Liver (tissue), 9 donors: Measurements from ENCODE around the gene DNAH10. TPM values are rescaled to one million over a fixed set of nuclear protein-coding genes. Genes with fewer than 3 reads are reported as not detected.

Source experiments
- DNase-seq: peaks from one replicate; pipeline ENCODE4 v3.0.0-alpha.2; 2017; ENCODE audit warnings: low spot score
- H3K27ac ChIP-seq, 2 donors: one replicate each; pipeline ENCODE4 v1.7.0; 2013; ENCODE audit warnings: inconsistent platforms in 2 of 2, low read length in 2 of 2, control low read depth in 1 of 2, low read depth in 1 of 2, mild to moderate bottlenecking in 1 of 2
- H3K27me3 ChIP-seq, 4 donors: one replicate each; pipeline versions ENCODE4 v1.6.1 to v1.7.0; 2013; ENCODE audit warnings: low read length in 3 of 4, inconsistent platforms in 1 of 4, mild to moderate bottlenecking in 1 of 4, moderate library complexity in 1 of 4; ENCODE audit not compliant: control insufficient read depth in 4 of 4, insufficient read depth in 4 of 4
- H3K36me3 ChIP-seq, 4 donors: one replicate each; pipeline versions ENCODE4 v1.6.1 to v1.7.0; 2013; ENCODE audit warnings: low read length in 3 of 4, mild to moderate bottlenecking in 3 of 4, low read depth in 1 of 4, moderate library complexity in 1 of 4; ENCODE audit not compliant: control insufficient read depth in 4 of 4, insufficient read depth in 3 of 4
- H3K4me1 ChIP-seq, 4 donors: one replicate each; pipeline versions ENCODE4 v1.6.1 to v1.7.0; 2013; ENCODE audit warnings: low read length in 3 of 4, mild to moderate bottlenecking in 3 of 4, moderate library complexity in 1 of 4; ENCODE audit not compliant: control insufficient read depth in 4 of 4, insufficient read depth in 4 of 4
- H3K4me3 ChIP-seq, 3 donors: one replicate each; pipeline versions ENCODE4 v1.6.1 to v1.7.0; 2013; ENCODE audit warnings: low read length in 3 of 3, control low read depth in 1 of 3, low read depth in 1 of 3, mild to moderate bottlenecking in 1 of 3
- H3K9ac ChIP-seq, 2 donors: one replicate each; pipeline ENCODE4 v1.7.0; 2013; ENCODE audit warnings: low read length in 2 of 2, mild to moderate bottlenecking in 2 of 2, moderate library complexity in 2 of 2, control low read depth in 1 of 2, low read depth in 1 of 2
- H3K9me3 ChIP-seq, 4 donors: one replicate each; pipeline versions ENCODE4 v1.6.1 to v1.7.0; 2013; ENCODE audit warnings: low read length in 3 of 4; ENCODE audit not compliant: control insufficient read depth in 4 of 4
- CTCF ChIP-seq: fragments of 150-350 bp; IDR thresholded peaks from 2 replicates; pipeline ENCODE4 v1.5.1; 2017; ENCODE audit warnings: improper control_type of control experiment, low read depth, low read length; ENCODE audit not compliant: missing input control
- EGR1 ChIP-seq, 2 donors: IDR thresholded peaks; 2 replicates each; pipeline ENCODE4 v1.6.1; 2016 to 2018; ENCODE audit warnings: antibody characterized with exemption in 2 of 2, low read depth in 2 of 2
- FOXA1 ChIP-seq: IDR thresholded peaks from 2 replicates; pipeline ENCODE4 v1.6.1; 2016; ENCODE audit warnings: antibody characterized with exemption
- FOXA2 ChIP-seq: IDR thresholded peaks from 2 replicates; pipeline ENCODE4 v1.6.1; 2016; ENCODE audit warnings: antibody characterized with exemption
- GABPA ChIP-seq, 2 donors: IDR thresholded peaks in 1 of 2; conservative IDR thresholded peaks in 1 of 2; 2 replicates each; pipeline ENCODE4 v1.6.1; 2016; ENCODE audit warnings: antibody characterized with exemption in 2 of 2, mild to moderate bottlenecking in 1 of 2, moderate library complexity in 1 of 2
- HNF4A ChIP-seq, 2 donors: conservative IDR thresholded peaks; 2 replicates each; pipeline ENCODE4 v1.6.1; 2016; ENCODE audit warnings: antibody characterized with exemption in 2 of 2, mild to moderate bottlenecking in 2 of 2
- HNF4G ChIP-seq: IDR thresholded peaks from 2 replicates; pipeline ENCODE4 v1.6.1; 2016; ENCODE audit warnings: antibody characterized with exemption
- JUND ChIP-seq, 2 donors: IDR thresholded peaks; 2 replicates each; pipeline ENCODE4 v1.6.1; 2016; ENCODE audit warnings: antibody characterized with exemption in 2 of 2
- MAX ChIP-seq: IDR thresholded peaks from 2 replicates; pipeline ENCODE4 v1.6.1; 2016; ENCODE audit warnings: antibody characterized with exemption
- NR2F2 ChIP-seq: IDR thresholded peaks from 2 replicates; pipeline ENCODE4 v1.6.1; 2016; ENCODE audit warnings: antibody characterized with exemption
- RAD21 ChIP-seq, 2 donors: IDR thresholded peaks; 2 replicates each; pipeline ENCODE4 v1.6.1; 2016; ENCODE audit warnings: antibody characterized with exemption in 2 of 2, mild to moderate bottlenecking in 2 of 2
- REST ChIP-seq: IDR thresholded peaks from 2 replicates; pipeline ENCODE4 v1.6.1; 2016; ENCODE audit warnings: antibody characterized with exemption, mild to moderate bottlenecking
- RXRA ChIP-seq, 2 donors: IDR thresholded peaks; 2 replicates each; pipeline ENCODE4 v1.6.1; 2017 to 2018; ENCODE audit warnings: antibody characterized with exemption in 2 of 2, mild to moderate bottlenecking in 1 of 2
- SP1 ChIP-seq: IDR thresholded peaks from 2 replicates; pipeline ENCODE4 v1.6.1; 2018; ENCODE audit warnings: antibody characterized with exemption, mild to moderate bottlenecking
- TAF1 ChIP-seq: conservative IDR thresholded peaks from 2 replicates; pipeline ENCODE4 v1.6.1; 2016; ENCODE audit warnings: antibody characterized with exemption, mild to moderate bottlenecking
- YY1 ChIP-seq: IDR thresholded peaks from 2 replicates; pipeline ENCODE4 v1.6.1; 2016; ENCODE audit warnings: antibody characterized with exemption, mild to moderate bottlenecking
- ZBTB33 ChIP-seq: IDR thresholded peaks from 2 replicates; pipeline ENCODE4 v1.6.1; 2016; ENCODE audit warnings: antibody characterized with exemption
- WGBS: extraction: QIAGEN DNeasy Blood & Tissue Kit; methylation state at CpG from one replicate; pipeline ENCODE4 v1.1.7; 2013; 5-methylcytosine and 5-hydroxymethylcytosine counted together
- polyA plus RNA-seq, 2 donors: library from polyadenylated mRNA; stranded (reverse) in 1 of 2; unstranded in 1 of 2; fragments of 200-250 nt in 1 of 2; fragments of >200 nt in 1 of 2; fragmentation: Nextera tagmentation in 1 of 2; extraction: Ambion mirVana in 1 of 2; gene quantifications; one replicate each; pipeline versions ENCODE4 v1.2.1 to v1.2.3, GENCODE V29; 2013 to 2015
- total RNA-seq, 2 donors: library from RNA; depleted of rRNA; stranded (reverse); fragments of >200 nt; gene quantifications; one replicate each; pipeline ENCODE4 v1.2.3, GENCODE V29; 2014
- donor health status: healthy.
- donor health status: healthy.
- donor health status: healthy.
- donor health status: healthy.
- donor health status: healthy.

Gene DNAH10
- total and polyA plus RNA-seq, 4 donors: 0.05 to 0.47 (median 0.07) TPM

- Histone ChIP-seq H3K4me1 (peaks cover 0 to 3% (median 0%) of the 10 kb centered on the region in 4 donors), H3K36me3 (no peaks in the 10 kb centered on the region), H3K9ac (no peak overlapping the region), H3K4me3 (no peak overlapping the region), H3K27me3 (no peaks in the 10 kb centered on the region), H3K9me3 (no peaks in the 10 kb centered on the region), H3K27ac (no peak overlapping the region)
- TF ChIP-seq YY1 (no peak), MAX (no peak), GABPA (IDR thresholded peaks at IDR 0.05 in 1 of 2, conservative IDR thresholded peaks at IDR 0.05 in 1 of 2) (no peak), HNF4A (conservative IDR thresholded peaks at IDR 0.05) (no peak), FOXA1 (no peak), CTCF (no peak), NR2F2 (no peak), FOXA2 (no peak), RAD21 (IDR thresholded peaks at IDR 0.05) (no peak), REST (no peak), JUND (IDR thresholded peaks at IDR 0.05) (no peak), EGR1 (IDR thresholded peaks at IDR 0.05; ENCODE audit: low read depth in 2 of 2) (no peak)
- no peak for DNase-seq
- WGBS: 87% methylated on average over 9 of the region's 9 CpGs
Measured at GRCh38 chr12:123893276-123893675, 131.2 kb downstream of the DNAH10 start.

- H3K4me1 ChIP-seq: peaks cover 0 to 3% (median 0%) of the 10 kb centered on the region in 4 donors
- no peak for DNase-seq
- WGBS: 91% methylated on average over 4 of the region's 4 CpGs
- TF ChIP-seq NR2F2 (no peak), FOXA1 (no peak), FOXA2 (no peak), RXRA (IDR thresholded peaks at IDR 0.05) (no peak), ZBTB33 (no peak), HNF4A (conservative IDR thresholded peaks at IDR 0.05) (no peak), HNF4G (no peak), REST (no peak), CTCF (no peak), EGR1 (IDR thresholded peaks at IDR 0.05; ENCODE audit: low read depth in 2 of 2) (no peak), MAX (no peak), TAF1 (no peak), SP1 (no peak)
Measured at GRCh38 chr12:123894823-123895345, 132.8 kb downstream of the DNAH10 start.

More at GRCh38 chr12:123894823-123895345, 132.8 kb downstream of the DNAH10 start:
- no peak overlapping the region for H3K9ac ChIP-seq
- no peaks in the 10 kb centered on the region for H3K9me3 ChIP-seq
- peaks cover 0 to 2% (median 0%) of the 10 kb centered on the region in 4 donors for H3K27me3 ChIP-seq
- no peak overlapping the region for H3K4me3 ChIP-seq
- H3K27ac ChIP-seq: no peak overlapping the region
- H3K36me3 ChIP-seq: no peaks in the 10 kb centered on the region
